CD4-positive, alpha-beta T cell treated with Interleukin-12 subunit alpha and Interleukin-12 subunit beta, for 1 hour (primary cell): ENCODE results near the gene KLC4.
"Not testable (repeated sequence)": the region's sequence is repeated elsewhere in the genome, so short reads cannot be mapped to it uniquely, and the experiment has no call there.

Source experiments
- DNase-seq: peaks from one replicate; pipeline ENCODE4 v3.0.0-alpha.2; 2020

KLC4 gene

DNA sequence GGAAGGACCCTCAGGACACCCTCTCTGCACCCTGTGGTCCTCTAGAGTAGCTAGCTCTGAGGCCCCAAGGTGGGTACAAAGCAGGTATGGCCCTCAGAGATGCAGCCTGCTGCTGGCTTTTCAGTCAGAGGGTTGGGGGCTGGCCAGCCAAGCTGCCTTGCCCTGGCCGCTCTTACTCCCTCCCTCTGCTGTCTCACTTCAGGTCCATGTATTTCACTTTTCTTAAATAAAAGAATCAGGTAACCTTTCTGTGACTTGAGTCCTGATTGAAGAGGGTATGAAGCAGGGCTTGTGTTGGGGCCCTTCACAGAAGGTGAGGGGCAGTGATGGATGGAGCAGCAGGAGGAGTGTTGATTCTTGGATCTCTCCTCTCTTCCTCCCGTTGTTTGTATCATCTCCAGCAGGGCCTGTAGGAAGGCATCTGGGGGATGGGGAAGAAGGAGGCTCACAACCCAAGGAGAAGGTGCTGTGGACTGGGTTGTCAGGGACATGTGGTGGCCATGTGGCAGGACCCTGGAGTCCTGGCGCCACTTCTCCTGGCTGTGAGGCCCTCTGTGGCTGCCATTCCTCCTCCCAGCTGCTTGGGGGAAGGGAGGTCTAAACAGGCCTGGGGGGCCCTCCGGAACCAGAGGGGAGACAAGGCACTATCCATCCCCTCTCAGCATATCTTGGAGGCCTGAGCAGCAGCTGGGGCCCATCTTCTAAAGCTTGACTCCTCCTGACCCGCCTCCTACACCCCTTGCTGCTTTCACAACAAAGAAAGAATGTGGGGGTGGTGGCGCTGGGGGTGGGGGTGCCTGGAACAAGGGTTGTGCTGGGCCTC, 15.6 kb downstream of the KLC4 start:
- DNase-seq: no peak

DNA sequence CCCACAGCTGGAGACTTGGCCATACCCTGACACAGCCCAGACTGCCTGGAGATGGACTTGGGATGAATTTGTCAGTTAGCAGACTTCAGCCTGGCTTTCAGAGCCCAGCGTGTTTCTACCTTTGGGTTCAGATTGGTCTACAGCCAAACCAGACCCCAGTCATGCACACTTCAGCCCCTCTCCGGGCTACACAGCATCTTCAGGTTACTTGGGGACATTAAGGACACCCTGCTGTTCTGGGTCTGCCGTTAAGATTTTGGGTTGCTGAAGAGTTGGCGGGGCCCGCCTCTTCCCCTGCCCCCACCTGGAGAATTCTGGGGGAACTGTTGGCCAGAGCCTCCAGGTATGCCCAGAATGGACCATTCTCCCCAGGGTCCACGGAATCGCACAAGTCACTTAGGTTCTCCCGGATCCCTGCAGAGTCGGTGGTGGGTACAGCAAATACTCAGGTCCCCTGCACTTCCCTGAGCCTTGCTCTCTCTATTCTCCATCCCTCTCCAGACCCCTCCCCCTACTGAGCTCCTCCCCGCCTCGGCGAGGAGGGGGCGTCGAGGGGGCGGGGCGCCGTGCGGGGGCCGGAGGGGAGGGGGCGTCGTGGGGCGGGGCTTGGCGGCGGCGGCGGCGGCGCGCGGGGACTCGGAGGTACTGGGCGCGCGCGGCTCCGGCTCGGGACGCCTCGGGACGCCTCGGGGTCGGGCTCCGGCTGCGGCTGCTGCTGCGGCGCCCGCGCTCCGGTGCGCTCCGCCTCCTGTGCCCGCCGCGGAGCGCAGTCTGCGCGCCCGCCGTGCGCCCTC, 16.4 kb downstream of the KLC4 start, which contains the start of gene PTK7:
Gene PTK7 (plus strand): TSS at position 645 of the 794 bp plus-strand sequence. CDS start 175 bp downstream, outside the sequence.
- DNase-seq: peak; percentile 15

DNA sequence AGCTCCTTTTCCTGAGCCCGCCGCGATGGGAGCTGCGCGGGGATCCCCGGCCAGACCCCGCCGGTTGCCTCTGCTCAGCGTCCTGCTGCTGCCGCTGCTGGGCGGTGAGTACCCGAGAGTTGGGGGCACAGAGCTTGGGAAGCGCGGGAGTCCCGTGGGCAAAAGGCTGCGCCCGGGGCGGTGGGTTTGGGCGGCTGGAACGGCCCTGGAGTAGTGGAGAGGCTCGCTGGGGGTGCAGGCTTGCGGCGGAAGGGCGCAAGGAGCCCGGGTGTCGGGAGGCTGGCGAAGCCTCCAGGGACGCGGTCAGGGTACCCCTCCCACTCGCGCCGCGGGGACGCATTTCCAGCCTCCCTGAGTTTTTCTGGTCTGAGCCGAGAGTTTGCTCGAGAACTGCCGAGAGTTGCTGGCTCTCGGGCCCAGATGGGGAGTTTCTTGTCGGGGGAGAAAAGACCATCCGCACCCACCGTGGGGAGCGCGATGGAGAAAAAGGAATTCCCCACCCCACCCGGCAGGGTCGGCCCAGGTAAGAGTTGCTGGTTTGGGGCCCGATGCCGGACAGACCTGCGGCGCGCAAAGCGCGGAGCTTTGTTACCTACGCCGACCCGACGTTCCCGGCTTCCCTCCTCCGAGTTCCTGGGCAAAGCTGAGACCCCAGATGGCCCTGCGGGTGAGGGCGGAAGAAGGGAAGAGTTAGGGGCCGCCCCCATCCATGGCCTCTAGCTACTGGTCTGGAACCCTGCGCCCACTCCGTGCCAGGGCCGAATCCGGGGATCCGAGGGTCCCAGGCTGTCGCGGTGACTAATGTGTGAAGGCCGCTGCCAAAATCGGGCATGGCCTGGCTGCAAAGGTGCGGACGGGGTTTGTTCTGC, 17.3 kb downstream of the KLC4 start:
- no peak for DNase-seq

DNA sequence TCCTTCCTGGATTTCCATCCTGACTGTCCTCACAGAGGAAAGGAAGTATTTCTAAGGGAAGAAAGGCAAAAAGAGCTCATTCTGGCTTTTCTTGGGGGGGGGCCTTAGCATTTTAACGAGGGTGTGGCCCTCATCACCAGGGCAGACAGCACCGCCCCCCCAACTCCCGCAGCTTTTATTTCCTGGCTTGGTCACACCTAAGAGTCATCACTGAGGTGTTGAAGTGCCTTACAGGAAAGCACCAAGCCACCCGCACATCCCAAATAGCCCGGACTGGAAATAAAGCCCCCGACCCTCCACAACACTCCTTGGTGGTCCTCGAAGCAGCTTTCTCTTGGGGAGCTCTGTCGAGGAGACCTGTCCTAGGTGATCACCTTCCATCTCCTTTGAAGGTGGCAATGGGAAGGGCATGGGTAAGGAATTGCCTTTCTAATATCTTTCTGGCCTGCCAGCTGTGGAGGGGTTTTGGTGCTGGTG, 17.9 kb downstream of the KLC4 start:
- DNase-seq: no peak

DNA sequence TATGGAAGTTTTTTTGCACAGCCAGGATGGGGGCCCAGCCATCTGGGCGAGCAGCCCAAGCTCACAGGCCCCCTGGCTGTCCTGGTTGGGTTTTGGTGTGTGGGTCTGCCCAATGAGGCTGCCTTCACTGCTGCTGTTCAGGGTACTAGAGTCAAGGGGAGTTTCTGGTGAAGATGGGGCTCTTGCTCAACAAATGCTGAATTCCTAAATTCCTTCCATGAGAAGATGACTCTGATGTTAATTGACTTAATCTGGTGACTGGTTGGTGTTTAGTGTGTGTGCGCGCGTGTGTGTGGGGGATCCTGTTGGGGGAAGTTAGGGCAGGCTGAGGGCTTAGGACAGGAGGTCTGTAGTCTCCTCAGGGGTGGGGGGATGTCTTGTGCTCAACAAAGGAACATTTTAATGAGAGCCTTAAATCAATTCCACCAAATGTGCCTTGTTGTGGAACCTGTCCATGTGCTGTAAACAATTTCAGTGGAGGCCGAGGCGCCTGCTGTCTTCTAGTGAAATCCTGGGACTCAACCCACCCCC, 18.6 kb downstream of the KLC4 start:
- no peak for DNase-seq

DNA sequence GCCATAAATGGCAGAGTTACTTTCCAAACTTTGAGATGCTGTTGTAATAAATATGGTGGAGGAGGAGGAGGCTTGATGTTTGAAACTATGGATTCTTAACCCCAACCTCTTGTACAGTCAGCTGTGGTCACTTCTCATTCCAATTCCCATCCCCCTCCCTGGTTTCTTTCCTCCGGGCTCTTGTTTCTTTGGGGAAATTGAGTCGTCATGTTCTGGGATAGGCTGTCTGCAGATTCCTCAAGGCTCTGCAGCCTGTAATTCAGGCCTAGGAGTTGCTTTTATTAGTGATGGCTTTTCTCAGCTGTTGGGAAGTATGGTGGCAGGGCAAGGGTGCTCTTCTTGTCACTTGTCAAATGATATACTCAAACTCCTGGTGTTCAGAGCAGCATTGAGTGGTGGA, 19.3 kb downstream of the KLC4 start:
- DNase-seq: no peak

DNA sequence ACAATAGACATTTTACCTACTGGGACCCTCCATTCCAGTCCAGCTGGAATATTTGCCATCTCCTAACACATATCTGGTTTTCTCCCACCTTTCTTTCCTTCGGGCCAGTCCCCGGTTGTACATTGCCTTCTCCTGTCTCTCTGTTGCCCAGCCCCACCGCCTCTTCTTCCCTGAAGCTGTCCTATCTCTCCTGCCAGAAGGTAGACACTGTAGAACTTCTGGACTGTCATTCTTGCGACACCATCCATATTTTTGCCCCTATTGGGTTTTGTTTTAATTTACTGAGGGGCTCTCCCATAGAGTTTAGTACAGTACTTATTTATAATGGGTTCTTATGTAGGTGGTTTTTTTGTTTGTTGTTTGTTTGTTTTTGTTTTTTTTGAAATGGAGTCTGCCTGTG, 21.6 kb downstream of the KLC4 start:
- no peak for DNase-seq

DNA sequence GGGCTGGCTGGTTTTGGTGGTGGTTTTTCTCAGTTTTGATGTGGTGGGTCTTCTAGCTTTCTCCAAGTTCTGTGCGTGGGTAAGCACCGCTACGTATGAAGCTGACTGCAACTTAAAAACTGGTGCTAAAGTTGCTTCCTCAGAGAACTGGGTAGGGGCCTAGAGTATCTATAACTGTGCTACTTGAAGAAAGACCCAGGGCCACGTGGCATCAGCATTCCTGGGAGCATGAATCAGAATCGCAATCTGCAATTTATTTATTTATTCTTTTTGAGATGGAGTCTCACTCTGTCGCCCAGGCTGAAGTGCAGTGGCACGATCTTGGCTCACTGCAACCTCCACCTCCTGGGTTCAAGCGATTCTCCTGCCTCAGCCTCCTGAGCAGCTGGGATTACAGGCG, 22.5 kb downstream of the KLC4 start:
- DNase-seq: not testable (repeated sequence)

DNA sequence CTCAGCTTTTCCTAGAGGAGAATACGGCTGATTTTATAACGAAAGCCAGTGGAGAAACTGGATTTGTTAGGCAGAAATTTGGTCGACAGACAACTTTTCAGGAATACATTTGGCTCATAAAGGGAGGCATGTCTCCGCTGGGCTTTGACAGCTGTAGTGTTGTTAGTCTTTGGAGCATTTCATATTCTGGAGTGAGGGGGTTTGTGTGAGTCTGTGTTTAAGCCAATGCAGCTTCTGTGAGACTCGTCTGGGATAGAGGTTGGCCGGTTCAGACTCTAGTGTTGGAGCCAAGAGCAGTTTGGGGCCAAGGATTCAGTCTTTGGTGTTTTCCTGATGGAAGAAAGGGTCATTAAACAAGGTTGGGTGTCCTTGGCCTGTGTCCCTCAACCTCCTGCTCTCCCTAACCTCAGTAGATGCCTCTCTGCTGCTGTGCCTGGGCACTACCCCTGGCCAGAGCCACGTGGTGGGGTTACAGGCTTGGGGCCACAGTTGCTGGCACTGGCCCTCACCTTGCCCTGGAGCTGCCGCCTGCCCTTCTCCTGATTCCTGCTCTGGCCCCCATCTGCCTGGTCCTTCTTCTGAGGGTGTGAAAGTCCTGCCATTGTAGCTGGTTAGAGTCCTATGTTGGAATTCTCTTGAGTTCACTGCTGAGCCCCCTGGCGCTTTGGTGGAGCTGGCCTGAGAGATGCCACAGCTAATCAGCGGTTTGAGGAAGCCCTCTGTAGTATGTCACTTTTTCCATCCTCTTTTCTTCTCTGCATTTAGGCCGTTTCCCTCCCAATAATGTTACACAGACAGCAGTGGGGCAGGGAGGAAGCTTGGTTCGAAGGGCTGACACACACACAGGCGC, 23.6 kb downstream of the KLC4 start:
- DNase-seq: no peak

DNA sequence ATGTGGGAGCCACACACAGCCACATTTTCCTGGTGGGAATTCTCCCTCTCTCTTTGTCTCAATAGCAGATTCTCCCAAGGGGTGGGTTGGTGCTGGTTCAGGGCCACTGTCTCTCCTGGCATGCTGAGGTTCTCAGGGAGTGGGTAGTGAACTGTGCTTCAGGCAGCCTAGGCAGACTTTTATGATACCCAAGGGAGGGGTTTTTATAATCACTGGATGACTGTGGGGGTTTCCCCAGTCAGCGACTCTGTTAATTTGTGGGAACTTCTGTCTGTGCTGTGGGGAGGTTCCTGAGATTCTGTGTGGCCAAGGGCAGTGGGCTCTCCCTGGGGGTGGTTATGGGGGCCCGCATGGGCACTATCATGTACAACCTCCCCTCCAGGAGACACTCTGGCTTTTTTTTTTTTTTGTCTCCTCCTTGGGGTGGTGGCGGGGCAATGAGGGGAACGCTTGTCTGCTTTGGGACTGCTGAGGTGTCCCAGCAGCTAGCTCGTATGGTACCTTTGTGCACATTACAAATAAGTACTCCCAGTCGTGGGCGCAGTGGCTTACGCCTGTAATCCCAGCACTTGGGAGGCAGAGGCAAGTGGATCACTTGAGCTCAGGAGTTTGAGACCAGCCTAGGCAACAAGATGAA, 26.7 kb downstream of the KLC4 start:
- no peak for DNase-seq

DNA sequence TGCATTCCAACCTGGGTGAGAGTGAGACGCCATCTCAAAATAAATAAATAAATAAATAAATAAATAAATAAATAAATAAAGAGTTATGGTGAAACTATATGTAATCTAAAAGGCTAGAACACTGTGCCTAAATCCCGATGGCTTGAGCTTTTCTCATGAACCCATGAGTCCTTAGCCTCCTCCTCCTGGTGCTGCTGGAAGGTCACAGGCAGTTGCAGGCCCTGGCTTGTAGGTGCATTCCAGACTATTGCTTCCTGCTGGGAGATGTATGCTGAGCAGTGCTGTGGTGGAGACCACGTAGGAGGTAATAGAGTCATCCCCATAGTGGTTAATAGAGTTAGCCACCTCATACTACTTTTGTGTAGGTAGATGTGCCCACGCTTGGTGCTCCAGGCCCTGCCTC, 29.2 kb downstream of the KLC4 start:
- no peak for DNase-seq

DNA sequence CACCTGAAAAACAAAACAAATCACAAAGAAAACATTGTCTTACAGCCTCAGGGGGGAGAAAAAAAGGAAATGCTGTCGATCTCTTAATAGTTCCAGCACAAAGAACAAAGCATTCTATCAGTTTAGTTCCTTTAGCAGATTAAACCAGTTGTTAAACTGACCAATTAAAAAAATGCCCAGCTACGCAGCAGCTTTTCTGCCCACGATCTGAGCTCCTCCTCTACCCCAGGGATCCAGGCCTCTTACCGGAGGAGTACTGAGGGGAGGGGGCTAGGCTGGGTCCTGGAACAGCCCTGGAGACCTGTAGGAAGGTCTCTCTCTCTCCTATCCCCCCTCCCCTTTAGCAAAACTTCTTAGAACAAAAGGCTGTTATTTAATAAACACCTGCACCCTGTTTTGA, 30.0 kb downstream of the KLC4 start:
- DNase-seq: no peak

DNA sequence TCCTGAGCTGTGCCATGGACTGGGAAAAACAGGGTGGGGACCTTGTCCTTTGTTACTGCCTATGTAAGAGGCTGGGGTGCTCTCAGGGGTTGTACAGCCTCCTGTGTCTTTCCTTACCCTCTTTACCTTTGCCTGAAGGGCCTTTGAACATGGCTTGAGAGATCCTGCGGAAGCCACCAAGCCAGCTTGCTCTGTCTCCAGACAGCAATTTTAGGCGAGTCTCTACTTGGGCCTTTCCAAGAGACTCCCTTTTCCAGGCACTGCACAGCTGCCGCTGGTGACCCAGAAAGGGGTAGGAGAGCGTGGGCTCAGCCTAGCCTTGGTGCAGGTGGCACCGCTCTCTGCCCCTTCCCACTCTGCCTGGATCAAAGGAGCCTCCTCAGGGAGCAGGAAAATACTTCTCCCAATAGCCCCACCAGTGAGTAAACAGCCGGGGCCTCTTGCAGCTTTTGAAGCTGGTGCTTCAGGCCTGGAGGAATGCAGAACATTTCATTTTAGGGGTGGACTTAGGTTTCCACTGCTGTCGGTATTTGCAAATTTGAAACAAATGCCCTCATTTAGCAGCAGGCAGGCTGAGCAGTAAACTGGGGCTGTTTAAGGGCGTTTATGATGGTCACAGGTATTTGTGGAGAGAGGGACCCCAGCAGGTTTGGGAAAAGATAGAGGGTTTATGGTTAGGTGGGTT, 30.6 kb downstream of the KLC4 start:
- no peak for DNase-seq

DNA sequence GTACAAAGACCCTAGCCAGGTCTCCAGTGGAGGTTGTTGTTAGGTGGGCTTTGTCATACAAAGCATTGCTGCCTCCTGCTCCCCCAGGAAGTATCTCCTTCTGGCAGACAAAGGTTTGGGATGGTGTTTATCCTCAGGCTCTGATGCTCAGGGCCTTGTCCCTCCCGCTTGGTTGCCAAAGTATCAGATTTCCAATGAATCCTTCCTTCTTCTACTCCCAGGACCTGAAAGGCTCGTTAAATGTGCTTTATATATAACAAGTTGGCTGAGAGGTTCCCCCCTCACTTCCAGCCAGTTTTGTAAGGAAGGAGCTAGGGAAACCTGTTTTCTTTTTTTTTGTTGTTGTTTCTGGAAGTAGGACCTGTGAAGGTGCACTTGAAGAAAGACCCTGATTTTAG, 31.1 kb downstream of the KLC4 start:
- no peak for DNase-seq

DNA sequence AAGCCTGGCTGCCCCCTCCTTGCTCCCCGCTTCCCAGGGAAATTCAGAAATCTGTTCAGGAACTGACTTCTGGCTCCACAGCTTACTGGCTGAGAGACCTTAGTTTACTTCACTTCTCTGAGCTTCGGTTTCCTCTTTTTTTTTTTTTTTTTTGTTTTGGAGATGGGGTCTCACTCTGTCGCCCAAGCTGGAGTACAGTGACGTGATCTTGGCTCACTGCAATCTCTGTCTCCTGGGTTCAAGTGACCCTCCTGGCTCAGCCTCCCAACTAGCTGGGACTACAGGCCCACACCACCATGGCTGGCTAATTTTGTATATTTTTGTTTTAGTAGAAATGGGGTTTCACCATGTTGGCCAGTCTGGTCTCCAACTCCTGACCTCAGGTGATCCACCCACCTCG, 31.6 kb downstream of the KLC4 start:
- DNase-seq: no peak

DNA sequence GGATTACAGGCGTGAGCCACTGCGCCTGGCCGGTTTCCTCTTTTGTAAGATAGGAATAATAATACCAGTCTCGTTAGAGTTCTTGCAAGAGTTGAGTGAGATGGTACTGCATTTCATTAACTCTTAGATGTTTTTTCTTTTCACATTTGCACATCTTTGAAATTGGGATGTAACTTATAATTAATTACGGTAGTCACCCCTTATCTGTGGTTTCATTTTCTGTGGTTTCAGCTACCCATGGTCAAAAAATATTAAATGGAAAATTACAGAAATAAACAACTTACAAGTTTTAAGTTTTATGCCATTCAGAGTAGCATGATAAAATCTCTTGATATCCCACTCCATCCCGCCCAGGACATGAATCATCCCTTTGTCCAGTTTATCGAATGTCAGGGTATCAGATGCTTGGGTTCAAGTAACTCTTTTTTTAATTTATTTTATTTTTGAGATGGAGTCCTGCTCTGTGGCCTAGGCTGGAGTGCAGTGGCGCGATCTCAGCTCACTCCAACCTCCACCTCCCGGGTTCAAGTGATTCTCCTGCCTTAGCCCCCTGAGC, 32.1 kb downstream of the KLC4 start:
- no peak for DNase-seq

DNA sequence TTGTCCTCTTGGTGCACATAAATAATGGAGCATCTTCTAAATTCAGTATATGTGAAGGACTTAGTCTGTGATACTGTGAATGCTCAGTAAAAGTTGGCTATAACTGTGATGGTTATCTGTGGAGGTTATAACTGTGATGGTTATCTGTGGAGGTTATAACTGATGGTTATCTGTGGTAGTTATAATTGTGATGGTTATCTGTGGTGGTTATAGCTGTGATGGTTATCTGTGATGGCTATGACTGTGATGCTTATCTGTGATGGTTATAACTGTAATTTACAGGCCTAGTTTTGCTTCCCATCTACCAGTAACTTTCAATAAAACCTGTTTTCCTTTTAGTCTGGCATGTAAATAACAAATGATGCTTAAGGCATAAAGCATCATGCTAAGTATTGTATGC, 33.2 kb downstream of the KLC4 start:
- DNase-seq: no peak

DNA sequence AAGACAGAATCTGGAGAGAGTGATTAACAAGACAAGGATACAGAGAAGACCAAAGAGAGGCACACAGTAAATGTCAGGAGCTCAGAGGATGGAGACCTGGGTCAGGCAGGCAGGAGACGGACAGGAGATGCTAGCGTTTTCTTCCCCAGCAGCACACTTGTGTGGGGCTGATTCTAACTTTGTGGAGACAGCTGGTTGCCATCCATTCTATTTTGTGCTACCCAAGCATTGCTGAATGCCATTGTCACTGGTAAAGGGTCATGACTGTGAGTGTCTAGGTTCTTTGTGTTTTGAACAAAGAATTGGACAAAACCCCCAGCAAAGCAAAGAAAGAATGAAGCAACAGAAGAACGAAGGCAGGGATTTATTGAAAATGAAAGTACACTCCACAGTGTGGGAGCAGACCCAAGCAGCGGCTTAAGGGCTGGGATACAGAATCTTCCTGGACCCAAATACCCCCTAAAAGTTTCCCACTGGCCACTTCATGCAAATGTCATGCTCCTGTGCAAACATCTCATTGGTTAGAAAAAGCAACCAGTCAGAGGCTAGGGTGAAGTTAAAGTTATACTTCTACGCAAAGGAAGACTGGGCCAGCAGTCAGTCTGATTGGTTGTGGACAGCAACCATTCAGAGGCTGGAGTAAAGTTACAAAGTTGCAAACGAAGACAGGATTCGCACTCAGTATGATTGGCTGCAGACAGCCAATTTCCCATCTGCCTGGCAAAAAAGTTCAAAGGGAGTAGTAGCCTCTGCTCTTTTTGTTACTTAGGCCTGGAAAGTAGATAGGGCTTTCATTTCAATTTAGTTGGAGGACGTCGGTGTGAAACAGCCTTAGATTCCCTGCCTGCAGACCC, 34.2 kb downstream of the KLC4 start:
- DNase-seq: peak; percentile 15

DNA sequence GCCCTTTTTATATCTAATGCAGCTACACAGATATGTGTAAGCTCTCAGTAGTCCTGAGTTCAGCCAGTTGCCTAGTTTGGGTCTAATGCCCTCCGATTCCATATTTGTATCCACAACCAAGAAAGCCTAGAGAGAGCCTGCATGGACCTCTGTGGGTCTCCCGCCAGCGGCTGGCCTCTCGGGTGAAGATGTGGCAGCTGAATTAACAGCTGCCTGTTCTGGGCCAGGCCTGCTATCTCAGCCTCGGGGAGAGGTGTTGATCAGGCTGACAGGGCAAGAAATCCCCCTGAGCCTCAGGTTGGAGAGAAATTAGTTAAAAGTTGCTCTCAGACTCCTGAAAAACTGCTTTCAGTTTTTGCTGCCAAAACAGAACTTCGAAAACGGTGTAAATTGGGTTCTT, 36.5 kb downstream of the KLC4 start:
- no peak for DNase-seq
